Astrocyte (in vitro differentiated cells and primary cell): ENCODE measurements around the gene ARHGEF40.

Source experiments
- CTCF ChIP-seq: IDR thresholded peaks from 2 replicates; pipeline ENCODE4 v1.5.1; 2011; ENCODE audit warnings: low read depth, mild to moderate bottlenecking, inconsistent platforms, low read length, moderate library complexity; ENCODE audit not compliant: insufficient read depth
- EZH2 ChIP-seq: IDR thresholded peaks from 2 replicates; pipeline ENCODE4 v1.6.1; 2012; ENCODE audit warnings: mild to moderate bottlenecking, low read length, inconsistent platforms; ENCODE audit not compliant: insufficient read depth

GRCh38 chr14:21022686-21023085, 47.4 kb upstream of the ARHGEF40 start:
- TF ChIP-seq EZH2 (no peak), CTCF (no peak)
